Measurements from ENCODE around the gene SULT2A1.

SULT2A1 gene

GRCh38 chr19:47896019-47896418 is 9.9 kb upstream of the SULT2A1 start:
- TF ChIP-seq CTCF (conservative IDR thresholded peaks at IDR 0.05; ENCODE audit: low read length): no peak
- H3K4me3 ChIP-seq (ENCODE audit: low read length): no peak overlapping the region
- no peak for DNase-seq (ENCODE audit: low read depth)

- no peak for TF ChIP-seq CTCF (conservative IDR thresholded peaks at IDR 0.05; ENCODE audit: low read length)
- H3K4me3 ChIP-seq (ENCODE audit: low read length): no peak overlapping the region
- DNase-seq (ENCODE audit: low read depth): no peak
These were observed 9.2 kb upstream of the SULT2A1 start for GRCh38 chr19:47895165-47895782.

- TF ChIP-seq CTCF (conservative IDR thresholded peaks at IDR 0.05; ENCODE audit: low read length): no peak
- H3K4me3 ChIP-seq (ENCODE audit: low read length): no peak overlapping the region
- no peak for DNase-seq (ENCODE audit: low read depth)
These were observed 6.0 kb upstream of the SULT2A1 start for GRCh38 chr19:47891923-47892666.

GRCh38 chr19:47891622-47891922 is 5.5 kb upstream of the SULT2A1 start:
- H3K4me3 ChIP-seq (ENCODE audit: low read length): no peak overlapping the region
- no peak for TF ChIP-seq CTCF (conservative IDR thresholded peaks at IDR 0.05; ENCODE audit: low read length)
- DNase-seq (ENCODE audit: low read depth): no peak

GRCh38 chr19:47890865-47891621 is 4.9 kb upstream of the SULT2A1 start:
- no peak overlapping the region for H3K4me3 ChIP-seq (ENCODE audit: low read length)
- TF ChIP-seq CTCF (conservative IDR thresholded peaks at IDR 0.05; ENCODE audit: low read length): no peak
- DNase-seq (ENCODE audit: low read depth): no peak

GRCh38 chr19:47885067-47885463 is 1.1 kb downstream of the SULT2A1 start:
- H3K4me3 ChIP-seq (ENCODE audit: low read length): no peak overlapping the region
- DNase-seq (ENCODE audit: low read depth): no peak
- TF ChIP-seq CTCF (conservative IDR thresholded peaks at IDR 0.05; ENCODE audit: low read length): no peak

Measured in AG10803 (cell line).